ENCODE results near the gene RAB11FIP4. TPM values are rescaled to one million over a fixed set of nuclear protein-coding genes. Genes with fewer than 3 reads are reported as not detected.

RAB11FIP4 gene
- total and polyA plus RNA-seq, 4 donors = 5.2 to 19.1 (median 12.8) TPM

- no peaks in the 10 kb centered on the region for H3K27me3 ChIP-seq (ENCODE audit: control insufficient read depth in 3 of 3, insufficient read depth in 3 of 3, low read length in 2 of 3)
- H3K36me3 ChIP-seq (ENCODE audit: control insufficient read depth in 4 of 4, insufficient read depth in 4 of 4, low read length in 4 of 4) = no peaks in the 10 kb centered on the region
- no peak for DNase-seq
- ATAC-seq (ENCODE audit: insufficient read depth, low FRiP score) = no peak
- peaks cover 0 to 3% (median 0%) of the 10 kb centered on the region in 5 donors for H3K4me1 ChIP-seq (ENCODE audit: control insufficient read depth in 5 of 5, insufficient read depth in 5 of 5, low read length in 5 of 5)
- no peaks in the 10 kb centered on the region for H3K9me3 ChIP-seq (ENCODE audit: control insufficient read depth in 4 of 4, insufficient read depth in 3 of 4, low read length in 3 of 4)
- no peak overlapping the region for H3K4me3 ChIP-seq
- 64 to 76% methylated on average over 2 of the region's 2 CpGs for WGBS, 2 donors
- no peak for TF ChIP-seq CTCF (IDR thresholded peaks at IDR 0.05; ENCODE audit: control extremely low read depth, extremely low read depth)
- H3K9ac ChIP-seq (ENCODE audit: insufficient read depth in 1 of 2, low read length in 2 of 2) = no peak overlapping the region
- H3K27ac ChIP-seq (ENCODE audit: low read depth in 1 of 2, low read length in 1 of 2) = no peak overlapping the region
These were observed 78.5 kb downstream of the RAB11FIP4 start for GRCh38 chr17:31469959-31470358.

- no peaks in the 10 kb centered on the region for H3K36me3 ChIP-seq (ENCODE audit: control insufficient read depth in 4 of 4, insufficient read depth in 4 of 4, low read length in 4 of 4)
- no peak overlapping the region for H3K27ac ChIP-seq (ENCODE audit: low read depth in 1 of 2, low read length in 1 of 2)
- ATAC-seq (ENCODE audit: insufficient read depth, low FRiP score) (no peak), DNase-seq (no peak)
- H3K4me3 ChIP-seq = no peak overlapping the region
- no peaks in the 10 kb centered on the region for H3K9me3 ChIP-seq (ENCODE audit: control insufficient read depth in 4 of 4, insufficient read depth in 3 of 4, low read length in 3 of 4)
- H3K27me3 ChIP-seq (ENCODE audit: control insufficient read depth in 3 of 3, insufficient read depth in 3 of 3, low read length in 2 of 3) = no peaks in the 10 kb centered on the region
- 90 to 95% methylated on average over 2 of the region's 2 CpGs for WGBS, 2 donors
- no peak overlapping the region for H3K9ac ChIP-seq (ENCODE audit: insufficient read depth in 1 of 2, low read length in 2 of 2)
- no peak for TF ChIP-seq CTCF (IDR thresholded peaks at IDR 0.05; ENCODE audit: control extremely low read depth, extremely low read depth)
- peaks cover 0 to 3% (median 0%) of the 10 kb centered on the region in 5 donors for H3K4me1 ChIP-seq (ENCODE audit: control insufficient read depth in 5 of 5, insufficient read depth in 5 of 5, low read length in 5 of 5)
These were observed 79.1 kb downstream of the RAB11FIP4 start for GRCh38 chr17:31470592-31470991.

GRCh38 chr17:31472137-31472536 lies 80.7 kb downstream of the RAB11FIP4 start:
- Histone ChIP-seq H3K9me3 (ENCODE audit: control insufficient read depth in 4 of 4, insufficient read depth in 3 of 4, low read length in 3 of 4) (no peaks in the 10 kb centered on the region), H3K36me3 (ENCODE audit: control insufficient read depth in 4 of 4, insufficient read depth in 4 of 4, low read length in 4 of 4) (no peaks in the 10 kb centered on the region), H3K27me3 (ENCODE audit: control insufficient read depth in 3 of 3, insufficient read depth in 3 of 3, low read length in 2 of 3) (no peaks in the 10 kb centered on the region), H3K9ac (ENCODE audit: insufficient read depth in 1 of 2, low read length in 2 of 2) (no peak overlapping the region), H3K4me1 (ENCODE audit: control insufficient read depth in 5 of 5, insufficient read depth in 5 of 5, low read length in 5 of 5) (no peaks in the 10 kb centered on the region), H3K4me3 (no peak overlapping the region), H3K27ac (ENCODE audit: low read depth in 1 of 2, low read length in 1 of 2) (no peak overlapping the region)
- ATAC-seq (ENCODE audit: insufficient read depth, low FRiP score) (no peak), DNase-seq (no peak)
- no peak for TF ChIP-seq CTCF (IDR thresholded peaks at IDR 0.05; ENCODE audit: control extremely low read depth, extremely low read depth)
- 70 to 81% methylated on average over 14 of the region's 14 CpGs for WGBS, 2 donors

All from lung (tissue), 12 donors.